GM18873 (cell line): Measurements from ENCODE around the gene CARF.
A peak's percentile ranks its signal among the peaks of the same experiment; 100 is the strongest.

ENCODE experiments used
- ATAC-seq: cut with Tn5 transposase; IDR thresholded peaks from one replicate; pipeline ENCODE4 v1.9.1; 2021; ENCODE audit warnings: mild to moderate bottlenecking, moderate library complexity, moderate number of reproducible peaks; ENCODE audit not compliant: unreplicated experiment, low FRiP score

CARF gene

DNA sequence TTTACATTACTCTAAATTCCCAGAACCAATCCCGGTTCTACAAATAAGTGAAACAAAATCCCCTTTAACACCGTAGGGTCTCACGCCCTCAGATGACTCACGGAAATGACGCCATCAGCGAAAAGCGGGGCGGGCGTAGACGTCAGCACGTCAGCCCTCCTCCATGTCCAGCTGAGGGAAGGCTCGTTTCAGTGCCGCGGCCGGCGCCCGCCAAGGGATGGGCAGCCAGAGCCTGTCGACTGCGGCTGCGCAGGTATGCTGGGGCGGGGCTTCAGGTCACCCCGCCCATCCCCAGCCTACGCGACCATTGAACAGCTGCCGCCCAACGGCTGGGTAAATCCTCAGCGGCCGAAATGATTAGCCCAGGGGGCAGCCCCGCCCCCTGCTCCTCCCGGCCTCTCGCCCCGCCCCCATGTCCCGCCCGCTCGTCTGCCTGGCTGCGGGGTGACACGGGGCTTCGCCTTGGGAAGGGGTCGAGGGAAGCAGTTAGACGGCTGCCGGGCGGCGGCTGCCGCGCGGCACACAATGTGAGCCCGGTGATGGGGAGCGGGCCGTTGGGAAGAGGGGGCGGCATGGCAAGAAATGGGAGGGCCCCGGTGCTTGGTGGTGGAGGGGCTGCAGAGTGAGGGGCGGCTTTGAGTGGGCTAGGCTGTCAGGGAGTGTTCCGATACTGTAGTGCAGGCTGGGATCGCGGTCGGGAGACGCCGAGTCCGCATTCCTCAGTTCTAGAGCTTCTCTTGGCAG is 102.6 kb downstream of the CARF start, which contains the start of gene NBEAL1:
NBEAL1 (plus strand) TSS at position 420 of the 744 bp plus-strand sequence. CDS start 1,510 bp downstream, outside the sequence.
- ATAC-seq: peak; percentile 97

DNA sequence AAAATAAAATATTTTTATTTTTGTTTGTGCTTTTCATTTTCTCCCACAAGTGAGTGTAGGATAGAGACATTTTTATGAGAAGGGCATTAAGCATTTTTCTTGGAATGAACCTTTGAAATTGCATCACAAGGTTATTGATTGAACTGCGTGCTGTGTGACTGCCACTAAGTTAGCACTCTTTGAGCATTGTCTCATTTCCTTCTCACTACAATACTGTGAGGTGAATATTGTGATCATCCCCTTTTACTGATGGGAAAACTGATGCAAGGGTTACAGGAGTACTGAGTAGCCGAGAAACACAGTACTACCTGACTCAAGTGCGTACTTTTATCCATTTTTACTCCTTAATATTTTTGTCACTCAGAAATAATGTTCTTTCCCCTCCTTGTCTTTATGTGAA is 104.6 kb downstream of the CARF start:
- no peak for ATAC-seq

DNA sequence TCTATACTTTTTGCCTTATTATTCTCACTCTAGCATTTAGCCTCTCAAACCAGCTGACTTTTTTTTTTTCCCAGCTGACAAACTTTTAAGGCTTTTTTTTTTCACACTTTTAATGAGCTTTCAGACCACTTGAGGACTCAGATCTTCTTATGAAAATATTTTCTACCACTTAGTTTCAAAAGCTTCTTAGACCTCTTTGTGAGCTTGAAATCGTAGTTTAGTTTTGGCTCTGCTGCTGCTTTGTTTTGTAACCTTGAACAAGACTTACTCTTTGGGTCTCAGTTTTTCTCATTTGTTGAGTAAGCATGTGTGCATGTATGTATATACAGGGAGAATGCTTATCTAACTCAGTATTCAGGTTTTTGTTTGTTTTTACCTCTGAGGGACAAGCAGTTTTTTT is 106.1 kb downstream of the CARF start:
- ATAC-seq: no peak

DNA sequence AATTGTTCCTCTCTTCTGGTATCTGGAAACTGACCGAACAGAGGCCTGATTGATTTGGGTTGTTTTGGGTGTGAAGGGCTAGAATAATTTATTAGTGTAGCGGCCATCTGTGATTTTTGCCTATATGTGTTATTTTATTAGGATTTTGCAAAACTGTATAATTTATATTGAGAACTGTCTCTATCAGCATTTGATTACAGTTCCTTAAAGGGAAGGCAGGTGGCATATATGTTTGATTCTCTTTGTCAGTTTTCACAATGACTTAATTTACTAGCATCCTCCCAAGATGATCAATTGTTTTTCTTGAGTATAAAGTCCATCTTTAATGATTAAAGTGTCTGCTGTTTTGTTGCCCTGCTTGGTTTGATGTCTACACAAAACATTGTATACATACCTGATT is 107.1 kb downstream of the CARF start:
- ATAC-seq: no peak

DNA sequence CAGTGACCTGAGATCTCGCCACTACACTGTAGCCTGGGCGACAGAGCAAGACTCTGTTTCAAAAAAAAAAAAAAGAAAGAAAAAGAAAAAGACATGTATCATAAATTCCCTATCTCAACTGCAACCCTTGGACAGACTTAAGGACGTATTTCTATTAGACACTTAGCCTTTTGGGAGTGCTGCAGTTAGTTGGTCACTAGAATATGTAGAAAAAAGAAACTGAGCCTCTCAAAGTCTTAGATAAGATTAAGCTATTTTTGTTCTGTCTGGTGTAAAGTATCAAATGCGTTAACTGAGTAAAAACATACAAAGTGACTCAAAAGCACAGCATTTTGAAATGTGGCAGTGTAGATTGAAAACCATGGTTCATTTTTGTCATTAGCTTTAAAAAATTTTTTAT is 109.9 kb downstream of the CARF start:
- ATAC-seq: no peak

DNA sequence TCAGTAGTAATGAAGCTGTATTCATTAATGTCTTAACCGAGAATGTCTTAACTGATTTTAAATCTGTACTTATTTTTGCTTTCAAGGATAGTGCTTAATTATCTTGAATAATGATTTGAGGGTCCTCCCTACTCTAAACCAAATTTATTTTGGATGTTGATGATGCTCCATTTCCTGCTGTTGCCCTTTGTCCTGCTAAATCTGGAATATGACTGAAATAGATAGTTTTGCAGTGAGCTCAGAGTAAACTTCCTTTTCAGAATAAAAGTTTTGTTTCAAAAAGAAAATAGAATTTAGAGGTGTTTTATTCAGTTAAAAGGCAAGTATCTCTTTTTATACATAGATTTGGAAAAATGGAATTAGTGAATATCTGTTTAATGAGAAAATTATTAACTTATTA is 110.7 kb downstream of the CARF start:
- ATAC-seq: no peak

DNA sequence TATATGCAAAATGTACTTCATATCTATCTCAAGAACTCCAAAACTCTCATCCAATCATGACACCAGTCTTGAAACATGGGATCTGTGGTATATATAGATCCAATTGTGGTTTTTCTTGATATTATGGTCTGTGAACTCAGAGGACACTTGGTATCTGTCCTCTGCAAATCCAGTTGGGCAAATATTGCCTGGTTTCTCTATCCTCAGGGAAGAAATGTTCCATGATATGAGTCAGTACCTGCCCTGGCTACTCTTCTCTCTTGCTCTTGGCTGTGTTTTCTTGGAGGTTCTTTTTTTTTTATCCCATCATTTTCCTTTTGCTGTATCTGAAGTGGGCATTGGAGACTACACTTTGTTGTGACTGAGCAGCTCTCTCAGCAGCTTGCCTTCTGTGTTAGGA is 113.5 kb downstream of the CARF start:
- no peak for ATAC-seq

DNA sequence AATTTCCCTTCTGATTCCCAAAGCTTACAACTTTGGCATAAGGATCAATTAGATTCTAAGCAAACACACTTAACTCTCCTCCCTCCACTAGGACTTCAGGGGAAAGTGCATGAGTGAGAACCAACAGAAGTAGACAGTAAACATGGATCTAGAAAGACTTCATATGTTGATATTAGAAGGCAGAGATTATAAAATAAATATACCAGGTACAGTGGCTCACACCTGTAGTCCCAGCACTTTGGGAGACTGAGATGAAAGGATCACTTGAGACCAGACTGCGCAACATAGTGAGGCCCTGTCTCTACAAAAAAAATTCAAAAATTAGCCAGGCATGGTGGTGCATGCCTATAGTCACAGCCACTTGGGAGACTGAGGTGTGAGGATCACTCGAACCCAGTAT is 118.5 kb downstream of the CARF start:
- ATAC-seq: no peak

DNA sequence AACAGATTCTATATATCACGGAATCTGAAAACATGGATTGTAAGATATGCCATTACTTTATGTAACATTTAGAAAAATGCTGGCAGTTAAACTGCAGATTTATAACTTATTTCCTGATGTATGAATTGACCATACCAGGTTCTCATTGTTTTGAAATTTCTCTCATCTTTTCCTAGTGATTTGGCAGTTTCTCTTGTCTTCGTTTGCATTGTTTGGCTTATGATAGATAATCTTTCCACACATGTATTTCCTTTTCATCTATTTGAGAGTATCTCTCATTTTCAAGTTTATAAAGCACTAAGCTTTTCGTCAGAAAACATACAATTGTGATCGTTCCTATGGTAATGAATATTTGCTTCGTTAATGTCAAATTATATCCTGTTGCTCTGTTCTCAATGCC is 118.9 kb downstream of the CARF start:
- ATAC-seq: no peak

DNA sequence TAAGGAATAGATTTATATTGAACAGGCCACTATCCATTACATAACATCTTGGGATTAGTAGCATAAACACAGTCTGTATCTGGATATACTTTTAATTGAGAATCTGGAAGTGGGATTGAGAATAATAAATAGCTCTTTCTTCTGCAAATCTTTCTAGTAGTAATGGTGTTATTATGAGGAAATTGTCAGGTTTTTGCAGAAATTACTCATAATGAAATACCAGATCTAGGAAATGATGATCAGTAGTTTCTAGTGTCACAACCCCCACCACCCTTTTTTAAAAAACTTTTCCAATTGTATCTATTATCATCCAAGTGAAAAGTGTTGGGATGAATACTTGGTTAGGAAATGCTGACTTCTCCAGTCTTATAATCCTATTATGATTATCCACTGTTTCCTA is 121.3 kb downstream of the CARF start:
- ATAC-seq: no peak

DNA sequence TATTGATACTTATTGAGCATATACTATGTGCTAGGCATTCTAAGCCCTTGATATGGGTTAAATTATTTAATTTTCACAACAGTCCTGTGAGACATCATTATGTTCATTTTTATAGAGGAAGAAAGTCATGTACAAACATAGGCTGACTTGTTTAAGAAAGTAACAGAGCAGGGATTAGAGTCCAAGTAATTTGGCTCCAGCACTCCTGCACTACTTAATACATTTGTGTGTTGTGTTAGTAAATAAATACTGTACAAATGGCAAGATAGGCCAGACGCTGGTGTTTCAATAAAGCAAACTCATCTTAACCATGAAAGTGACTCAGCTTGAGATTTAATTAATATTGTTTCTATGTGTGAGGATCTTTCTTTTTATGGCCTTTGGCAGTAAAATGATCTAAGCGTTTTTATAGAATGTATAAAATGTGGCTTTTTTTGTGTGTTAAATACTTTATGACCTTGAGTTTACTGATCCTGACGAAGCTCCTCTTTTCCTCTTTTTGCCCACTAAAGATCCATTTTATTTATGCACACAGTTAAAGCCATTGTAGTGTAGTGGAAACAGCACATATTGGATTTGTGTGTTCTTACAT is 123.9 kb downstream of the CARF start:
- no peak for ATAC-seq
